SKM-1 (cell line): ENCODE results near the gene ANGPTL8.

ENCODE experiments used
- DNase-seq: peaks from one replicate; lab custom pipeline; 2025; ENCODE audit not compliant: unreplicated experiment; lab: John Stamatoyannopoulos, UW

The ANGPTL8 gene

DNA sequence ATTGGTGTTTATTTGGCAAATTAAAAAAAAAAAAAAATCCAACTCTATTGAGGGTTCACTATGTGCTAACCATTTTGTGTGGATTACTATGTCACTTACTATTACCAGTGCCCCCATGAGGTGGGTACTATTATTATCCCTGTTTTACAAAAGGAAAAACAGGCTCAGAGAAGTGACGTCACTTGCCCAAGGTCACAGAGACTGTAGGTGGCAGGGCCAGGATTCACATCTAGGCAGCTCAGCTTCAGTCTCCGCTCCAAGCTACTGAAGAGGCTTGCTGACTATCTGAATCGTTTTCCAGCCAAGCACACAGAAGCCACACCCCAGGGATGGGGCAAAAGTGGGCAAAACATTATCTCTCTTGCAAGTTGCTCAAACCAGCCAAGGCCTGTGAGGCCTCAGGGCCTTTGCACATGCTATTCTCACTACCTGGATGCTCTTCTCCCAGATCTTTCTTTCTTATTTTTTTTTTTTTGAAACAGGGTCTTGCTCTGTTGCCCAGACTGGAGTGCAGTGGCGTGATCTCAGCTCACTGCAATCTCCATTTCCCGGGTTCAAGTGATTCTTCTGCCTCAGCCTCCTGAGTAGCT is 4.8 kb upstream of the ANGPTL8 start:
- DNase-seq = no peak

DNA sequence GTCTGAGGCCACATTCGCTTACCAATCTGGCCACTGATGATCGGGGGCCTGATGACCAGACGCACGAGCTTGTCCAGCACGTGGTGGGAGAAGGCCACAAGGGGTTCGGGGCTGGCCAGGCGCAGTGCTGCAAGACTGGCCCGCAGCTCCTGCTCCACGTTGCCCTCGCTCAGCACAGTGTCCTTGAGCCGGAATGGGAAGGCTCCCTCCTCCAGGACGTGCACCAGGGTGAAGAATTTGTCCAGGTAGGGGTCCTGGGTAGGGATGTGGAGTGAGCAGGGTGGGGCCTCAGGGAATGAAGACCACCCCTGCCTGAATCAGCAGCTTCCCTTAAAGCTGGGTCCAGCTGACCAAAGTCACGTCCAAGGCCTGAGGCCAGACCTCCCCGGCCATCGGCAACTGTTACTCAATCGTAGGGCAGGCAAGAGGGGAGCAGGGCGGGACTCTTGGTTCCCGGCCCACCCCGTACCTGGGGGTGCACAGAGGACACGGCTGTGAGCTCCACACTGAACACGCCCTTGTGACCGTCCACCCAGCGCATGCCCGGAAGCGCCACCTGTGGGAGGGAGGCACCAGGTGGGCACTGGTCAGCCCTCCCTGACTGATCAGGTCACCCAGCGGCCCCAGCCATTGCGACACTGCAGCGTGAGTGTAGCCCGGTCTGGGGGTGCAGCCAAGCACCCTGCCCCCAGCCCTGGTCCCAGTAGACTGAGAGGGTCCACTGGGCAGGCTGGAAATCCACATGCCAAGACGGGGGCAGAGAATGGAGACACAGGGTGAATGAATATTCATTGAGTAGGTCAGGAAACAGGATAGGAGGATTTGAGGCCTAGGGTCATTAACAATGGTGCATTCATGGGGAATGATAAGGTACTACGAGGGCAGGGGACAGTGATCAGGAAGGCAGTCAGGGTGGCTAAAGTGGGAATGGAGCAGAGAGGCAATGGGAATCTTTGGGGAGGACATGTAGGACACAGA is 2.8 kb upstream of the ANGPTL8 start:
- DNase-seq = no peak

DNA sequence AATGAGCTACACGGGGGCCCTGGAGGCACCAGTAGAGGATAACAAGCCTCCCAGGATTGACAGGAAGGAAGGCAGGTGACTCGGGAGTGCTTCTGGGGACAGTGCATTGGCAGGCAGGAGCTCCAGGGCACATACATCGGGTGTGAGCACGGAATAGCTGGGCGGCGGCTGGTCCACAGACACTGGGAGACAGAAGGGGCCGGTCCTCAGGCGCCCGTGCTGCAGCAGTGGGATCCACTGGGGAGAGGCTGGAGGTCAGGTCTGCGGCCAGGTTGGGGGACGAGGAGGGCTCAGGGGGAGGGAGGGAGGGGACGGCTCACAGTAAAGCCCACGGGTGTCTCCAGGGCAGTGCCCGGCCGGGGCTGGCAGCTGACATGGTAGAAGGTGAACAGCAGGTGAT is 2.1 kb upstream of the ANGPTL8 start:
- DNase-seq = no peak

DNA sequence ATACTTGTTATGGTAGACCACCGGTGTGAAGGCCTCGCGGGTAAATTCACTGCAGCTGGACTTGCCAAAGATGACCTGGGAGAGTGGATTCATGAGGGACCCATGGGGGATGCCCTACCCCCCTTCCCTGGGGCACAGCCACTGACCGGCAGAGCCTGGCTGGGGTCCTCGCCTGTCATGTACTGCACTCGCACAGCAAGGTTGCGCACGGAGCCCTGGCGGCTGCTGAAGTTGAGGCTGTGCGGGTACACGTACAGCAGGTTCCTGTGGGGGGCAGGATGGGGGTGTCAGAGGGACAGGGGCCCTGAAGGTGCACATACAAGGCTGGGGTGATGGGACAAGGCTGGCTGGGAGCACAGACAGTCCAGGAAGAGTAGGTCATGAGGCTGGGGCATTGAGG is 1.4 kb upstream of the ANGPTL8 start:
- DNase-seq = no peak

DNA sequence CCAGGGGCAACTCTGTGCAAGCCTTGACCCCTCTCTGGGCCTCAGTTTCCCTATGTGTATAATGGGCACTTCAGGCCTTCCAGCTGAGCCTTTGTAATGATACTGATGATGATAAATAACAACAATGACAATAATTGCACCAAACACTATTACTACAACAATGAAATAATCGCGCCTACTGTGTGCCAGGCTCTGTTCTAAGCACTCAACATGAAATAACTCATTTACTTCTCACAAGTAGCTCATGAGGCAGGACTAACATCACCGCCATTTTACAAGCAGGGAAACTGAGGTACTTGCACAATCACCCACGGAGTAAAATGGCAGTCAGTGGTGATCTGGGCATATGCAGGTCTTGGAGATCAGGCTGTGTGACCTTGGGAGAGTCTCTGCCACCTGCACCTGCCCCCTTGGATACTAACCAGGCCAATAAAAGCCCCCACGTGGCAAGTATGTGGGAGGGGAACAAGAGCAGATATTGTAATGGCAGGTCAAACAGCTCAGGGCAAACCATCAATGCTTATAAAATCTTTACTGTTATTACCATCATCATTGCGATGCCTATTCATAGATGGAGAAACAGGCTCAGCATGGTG is 540 bp upstream of the ANGPTL8 start:
- DNase-seq = no peak

DNA sequence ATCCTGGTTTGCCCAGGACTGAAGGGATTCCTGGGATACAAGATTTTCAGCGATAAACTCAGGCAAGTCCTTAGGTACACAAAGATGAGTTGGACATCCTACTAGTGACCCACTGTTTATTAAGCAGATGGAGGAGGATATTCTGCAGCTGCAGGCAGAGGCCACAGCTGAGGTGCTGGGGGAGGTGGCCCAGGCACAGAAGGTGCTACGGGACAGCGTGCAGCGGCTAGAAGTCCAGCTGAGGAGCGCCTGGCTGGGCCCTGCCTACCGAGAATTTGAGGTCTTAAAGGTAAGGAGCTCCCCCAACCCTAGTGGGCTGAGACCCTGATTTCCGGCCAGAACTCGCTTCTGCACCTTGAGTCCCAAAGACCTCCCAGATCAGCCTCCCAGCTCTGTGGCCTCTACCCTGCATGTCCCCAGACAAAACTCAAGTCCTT is 607 bp downstream of the ANGPTL8 start:
- no peak for DNase-seq

DNA sequence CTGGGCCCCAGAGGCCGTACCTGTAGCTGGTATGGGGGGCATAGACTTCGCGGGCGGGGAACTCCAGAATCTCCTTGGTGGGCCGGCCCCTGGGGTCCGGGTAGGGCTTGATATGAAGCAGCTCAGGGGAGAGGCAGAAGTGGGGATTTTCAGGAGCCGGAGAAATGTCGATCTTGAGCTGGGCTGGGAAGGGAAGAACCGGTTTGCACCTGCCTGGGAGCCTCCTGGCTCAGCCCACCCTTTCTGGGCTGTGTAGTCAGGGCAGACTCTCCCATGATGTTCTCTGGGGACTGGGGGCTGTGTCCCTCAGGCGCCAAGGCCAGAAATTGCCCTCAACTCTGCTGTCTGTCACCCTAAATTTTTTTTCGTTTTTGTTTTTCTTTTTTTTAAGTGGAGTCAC is 2.6 kb downstream of the ANGPTL8 start:
- no peak for DNase-seq

DNA sequence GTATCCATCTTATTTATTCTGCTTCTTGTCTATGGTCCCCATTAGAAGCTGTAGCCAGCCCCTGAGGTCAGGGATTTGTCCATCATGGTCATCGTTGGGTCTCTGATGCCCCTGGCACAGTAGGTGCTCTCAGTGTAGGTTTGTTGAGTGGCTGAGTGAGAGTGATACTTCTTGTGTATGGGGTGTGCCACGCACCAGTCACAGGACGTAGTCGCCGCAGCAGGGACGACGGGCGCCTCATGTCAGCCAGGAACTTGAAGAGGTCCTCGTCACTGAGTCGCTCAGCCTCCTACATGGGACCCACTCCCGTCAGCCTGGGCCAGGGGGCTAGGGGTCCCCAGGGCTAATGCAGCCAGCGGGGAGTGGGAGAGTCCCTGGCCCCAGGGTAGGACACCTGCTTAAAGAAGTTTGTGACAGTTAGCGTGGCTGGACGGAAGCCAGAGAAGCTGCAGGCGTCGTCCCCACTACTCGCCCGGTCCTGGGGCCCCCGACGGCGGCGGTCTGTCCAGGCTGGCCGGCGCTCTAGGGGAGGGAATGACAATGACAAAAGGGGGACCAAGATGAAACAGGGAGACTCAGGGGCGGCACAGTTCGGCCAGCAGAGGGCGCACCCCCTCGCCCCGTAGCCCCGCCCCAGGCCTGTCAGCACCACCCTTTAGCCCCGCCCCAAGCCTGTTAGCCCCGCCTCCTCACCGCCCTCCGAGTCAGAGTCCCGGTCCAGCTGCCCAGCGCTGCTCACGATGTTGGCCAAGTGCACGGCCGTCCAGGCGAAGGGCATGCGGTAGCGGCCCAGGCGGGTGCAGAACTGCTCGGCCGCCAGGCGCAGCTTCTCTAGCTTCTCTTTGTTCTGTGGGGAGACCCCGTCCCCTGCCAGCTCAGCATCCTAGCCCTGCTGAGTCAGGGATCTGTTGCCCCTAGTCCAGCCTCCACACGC is 3.7 kb downstream of the ANGPTL8 start:
- peak; percentile 57 for DNase-seq

DNA sequence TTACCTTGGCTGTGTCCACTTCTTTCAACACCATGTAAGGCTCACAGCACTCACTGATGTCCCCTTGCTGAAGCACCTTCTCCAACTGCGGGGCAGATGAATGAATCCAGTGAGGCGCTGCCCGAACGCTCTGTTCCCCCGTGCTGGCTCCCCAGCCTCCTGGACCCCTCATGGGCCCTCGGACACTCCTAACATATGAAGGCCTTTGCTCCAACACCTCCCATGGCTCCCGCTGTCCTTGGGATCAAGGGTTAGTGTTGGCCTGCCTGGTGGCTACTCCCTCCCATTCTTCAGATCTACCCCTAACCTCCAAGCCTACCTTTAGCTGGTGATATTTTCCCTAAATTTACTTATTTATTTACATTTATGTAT is 4.4 kb downstream of the ANGPTL8 start:
- DNase-seq = no peak

DNA sequence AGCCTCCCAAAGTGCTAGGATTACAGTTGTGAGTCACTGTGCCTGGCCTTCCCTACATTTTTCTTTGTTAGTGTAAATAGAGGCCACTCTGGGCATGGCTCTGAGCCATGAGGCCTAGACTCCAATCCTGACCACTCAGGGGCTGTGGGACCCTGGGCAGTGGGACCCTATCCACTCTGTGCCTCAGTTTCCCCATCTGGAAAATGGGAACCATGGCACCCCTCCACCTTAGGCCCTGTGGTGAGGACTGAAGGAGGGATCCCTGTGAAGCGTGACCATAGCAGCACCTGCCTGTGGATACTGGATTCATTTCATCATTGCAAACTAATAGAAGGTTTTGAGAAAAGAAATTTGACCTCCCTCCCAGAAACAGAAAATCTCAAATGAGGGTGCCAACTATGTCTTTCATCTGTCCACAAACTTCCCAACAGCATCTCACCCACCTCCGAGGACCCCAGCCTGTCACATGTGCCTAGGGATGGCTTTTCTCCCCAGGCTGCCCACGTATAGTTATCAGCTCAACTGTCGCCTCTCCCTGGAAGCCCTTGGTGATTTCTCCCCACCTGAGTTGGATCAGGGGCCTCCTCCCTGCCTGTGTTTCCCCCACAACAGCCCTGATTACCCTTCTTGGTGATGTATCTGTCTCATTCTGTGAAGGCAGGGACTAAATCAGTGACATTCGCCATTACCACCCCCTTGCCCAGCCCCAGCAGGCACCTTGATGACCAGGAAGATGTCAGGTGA is 5.6 kb downstream of the ANGPTL8 start:
- no peak for DNase-seq

DNA sequence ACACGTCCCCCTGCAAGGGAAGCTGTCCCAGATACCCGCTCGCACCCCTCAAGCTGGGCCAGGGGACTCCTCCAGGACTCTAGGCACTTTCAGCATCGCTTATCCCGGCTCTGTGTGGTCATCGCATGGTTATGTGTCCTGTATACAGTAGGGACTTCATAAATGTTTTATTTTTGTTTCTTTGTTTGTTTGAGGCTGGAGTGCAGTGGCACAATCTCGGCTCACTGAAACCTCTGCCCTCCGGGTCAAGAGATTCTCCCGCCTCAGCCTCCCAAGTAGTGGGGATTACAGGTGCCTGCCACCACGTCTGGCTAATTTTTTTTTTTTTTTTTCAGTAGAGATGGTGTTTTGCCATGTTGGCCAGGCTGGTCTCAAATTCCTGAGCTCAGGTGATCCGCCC is 7.5 kb downstream of the ANGPTL8 start:
- DNase-seq = no peak

DNA sequence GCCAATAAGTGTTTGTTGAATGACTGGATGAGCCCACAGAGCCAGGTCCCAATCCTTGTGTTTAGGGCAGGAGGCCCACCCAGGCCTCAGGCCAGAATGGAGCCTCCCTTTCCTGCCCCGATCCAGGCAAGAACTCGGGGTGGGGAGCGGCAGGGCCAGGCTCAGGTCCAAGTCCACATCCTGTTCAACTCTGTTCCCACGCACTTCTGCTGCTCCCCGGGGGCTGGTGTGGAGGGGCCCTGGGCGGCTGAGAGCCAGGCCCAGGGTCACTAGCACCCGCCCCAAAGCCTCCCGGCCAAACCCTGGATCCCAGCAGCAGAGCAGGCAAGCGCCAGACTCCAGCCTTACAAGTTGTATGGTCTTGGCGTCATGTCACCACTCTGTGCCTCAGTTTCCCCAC is 8.0 kb downstream of the ANGPTL8 start:
- no peak for DNase-seq

DNA sequence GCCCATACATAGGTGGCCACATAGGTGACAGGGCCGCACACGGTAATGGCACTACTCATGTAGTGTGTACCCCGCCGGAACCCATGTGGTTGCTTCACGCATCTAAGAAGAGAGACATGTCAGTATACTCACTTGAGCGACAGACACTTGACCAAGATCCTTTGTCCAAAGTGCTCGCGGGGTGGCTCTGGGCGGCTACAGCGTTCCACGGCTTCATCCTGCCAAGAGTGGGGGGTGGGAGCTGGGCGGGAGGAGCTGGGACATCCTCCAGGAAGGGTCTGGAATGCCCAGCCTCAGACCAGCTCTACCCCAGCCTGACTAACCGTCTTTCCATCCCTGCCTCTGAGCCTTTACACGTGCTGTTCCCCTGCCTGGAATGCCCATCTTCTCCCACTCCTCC is 8.5 kb downstream of the ANGPTL8 start:
- no peak for DNase-seq

DNA sequence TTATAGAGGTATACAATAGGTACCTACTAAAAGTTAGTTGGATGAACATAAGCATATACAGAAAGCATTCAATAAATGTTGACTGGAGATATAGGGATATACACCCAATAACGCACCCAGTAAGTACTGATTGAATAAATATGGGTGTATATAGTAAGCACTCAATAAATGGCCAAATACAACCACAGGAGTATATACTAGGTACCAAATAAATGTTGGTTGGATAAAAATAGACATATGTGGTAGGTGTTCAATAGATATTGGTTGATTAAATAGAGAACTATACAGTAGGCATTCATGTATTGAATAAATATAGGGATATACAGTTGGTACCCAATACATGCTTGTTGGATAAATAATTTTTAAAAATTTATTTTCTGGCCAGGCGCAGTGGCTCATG is 9.4 kb downstream of the ANGPTL8 start:
- no peak for DNase-seq

DNA sequence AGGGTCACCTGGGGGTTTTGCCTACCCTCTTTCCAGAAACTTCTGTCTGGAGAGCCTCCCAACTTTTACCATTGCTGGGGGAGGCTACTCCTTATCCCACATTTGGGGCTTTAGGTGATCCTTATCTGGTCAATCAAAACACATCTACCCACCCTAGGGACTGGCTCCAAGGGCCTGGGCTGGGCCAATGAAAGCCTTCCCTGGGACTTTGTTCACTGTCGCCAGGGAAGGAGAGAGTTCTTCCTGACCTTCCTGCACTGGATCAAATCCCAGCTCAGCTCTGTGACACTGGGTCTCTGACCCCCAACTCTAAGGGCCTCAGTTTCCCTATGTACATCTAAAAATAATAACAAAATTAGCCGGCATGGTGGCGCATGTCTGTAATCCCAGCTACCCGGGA is 11.8 kb downstream of the ANGPTL8 start:
- DNase-seq = no peak

DNA sequence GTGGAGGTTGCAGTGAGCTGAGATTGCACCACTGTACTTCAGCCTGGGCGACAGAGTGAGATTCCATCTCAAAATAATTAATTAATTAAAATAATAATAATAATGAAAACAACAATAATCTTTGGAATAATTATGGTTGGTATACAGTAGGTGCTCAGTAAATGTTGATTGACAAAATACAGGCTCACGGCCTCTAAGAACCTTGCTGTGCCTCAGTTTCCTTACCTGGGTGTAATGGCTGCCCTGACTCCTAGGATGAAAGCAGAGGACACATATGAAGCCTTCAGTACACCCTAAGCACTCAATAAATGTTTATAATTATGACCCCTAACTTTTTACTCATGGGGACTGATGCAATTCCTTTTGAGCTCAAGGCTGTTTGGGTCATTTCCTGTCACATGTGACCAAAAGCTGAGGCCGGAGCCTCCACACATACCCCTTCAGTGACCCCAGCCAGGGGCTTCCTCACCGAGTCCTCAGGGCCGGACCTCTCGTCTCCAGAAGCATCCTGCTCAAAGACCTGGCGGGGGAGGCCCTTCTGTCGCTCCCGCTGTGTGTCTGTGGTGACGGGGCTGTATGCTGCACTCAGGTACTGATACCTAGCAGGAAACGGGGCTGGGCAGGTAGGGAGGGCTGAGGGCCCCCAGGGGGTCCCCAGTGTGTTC is 12.4 kb downstream of the ANGPTL8 start:
- no peak for DNase-seq

DNA sequence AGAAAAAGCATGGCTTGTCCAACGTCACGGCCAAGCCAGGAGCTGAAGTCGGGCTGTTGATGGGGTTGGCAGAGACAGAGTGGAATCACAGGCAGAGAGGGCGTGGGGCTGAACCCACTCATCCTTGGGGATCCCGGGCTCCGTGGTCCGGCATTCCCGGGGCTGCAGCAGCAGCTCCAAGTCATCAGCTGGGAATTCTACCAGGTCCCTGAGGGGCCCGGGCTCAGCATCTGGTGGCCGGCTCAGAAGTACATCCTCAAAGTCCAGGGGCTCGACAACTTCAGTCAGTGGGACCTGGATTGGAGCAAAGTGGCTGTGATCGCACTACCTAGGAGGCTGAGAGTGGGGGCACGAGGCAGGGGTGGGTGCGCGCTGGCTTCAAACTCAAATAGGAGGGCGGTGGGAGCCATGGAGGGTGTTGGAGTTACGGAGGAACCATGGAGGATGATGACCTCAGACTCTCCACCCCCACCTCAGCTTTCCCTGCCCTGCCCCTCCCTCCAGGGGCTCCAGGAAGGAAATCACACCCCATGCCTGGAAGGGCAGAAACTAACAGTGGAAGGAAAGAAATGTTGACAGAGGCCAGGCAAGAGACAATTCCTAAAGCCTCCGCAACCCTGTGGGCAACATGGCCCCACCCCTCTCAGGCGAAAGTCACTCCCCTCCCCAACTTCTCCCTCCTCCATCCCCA is 13.4 kb downstream of the ANGPTL8 start:
- DNase-seq = no peak

DNA sequence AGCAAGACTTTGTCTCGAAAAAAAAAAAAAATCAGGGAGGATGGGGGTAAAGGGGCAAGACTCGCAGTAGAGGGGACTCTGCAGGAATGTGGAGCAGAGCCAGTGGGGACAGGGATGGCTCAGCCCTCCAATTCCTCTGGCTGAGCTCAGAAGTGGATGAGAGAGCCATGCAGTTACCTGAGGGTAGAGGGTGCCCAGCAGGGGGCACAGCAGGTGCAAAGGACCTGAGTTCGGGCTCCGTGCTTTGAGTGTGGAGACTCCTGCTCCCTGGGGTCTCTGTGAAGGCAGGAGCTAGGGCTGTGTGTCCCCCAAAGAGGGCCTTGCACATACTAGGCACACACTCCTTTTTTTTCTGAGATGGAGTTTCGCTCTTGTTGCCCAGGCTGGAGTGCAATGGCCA is 15.2 kb downstream of the ANGPTL8 start:
- DNase-seq = no peak

DNA sequence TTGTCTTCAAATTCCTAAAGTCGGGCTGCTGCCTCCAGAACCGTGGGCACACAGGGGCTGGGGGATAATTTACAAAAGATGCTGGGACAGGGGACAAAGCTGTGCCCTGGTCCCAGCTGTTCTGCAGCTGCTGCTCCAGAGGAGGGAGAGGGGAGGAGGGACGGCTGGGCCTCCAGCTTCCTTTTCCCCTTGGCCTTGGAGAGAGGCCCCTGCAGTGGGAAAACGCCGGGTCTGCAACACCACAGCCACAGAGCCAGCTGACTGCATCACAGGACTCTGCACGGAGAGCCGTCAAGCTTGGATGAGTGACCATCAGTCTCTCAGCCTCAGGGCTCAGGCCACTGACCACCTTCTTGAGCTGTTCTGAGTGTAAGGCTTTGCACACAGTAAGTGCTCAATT is 16.8 kb downstream of the ANGPTL8 start:
- DNase-seq = no peak
